ENCODE measurements around the gene PTPN5. TPM values are rescaled to one million over a fixed set of nuclear protein-coding genes. Genes with fewer than 3 reads are reported as not detected.

PTPN5 gene
- polyA plus RNA-seq, 3 donors: not detected

Other genes with a start within 250 kb of the PTPN5 start
- gene UEVLD, start 203.1 kb downstream of the PTPN5 start, polyA plus RNA-seq: 10 to 100 TPM in 2 of 3 donors, 1 to 10 TPM in 1; 8.0 to 15.5 (median 11.7) TPM
- under 1 TPM in 1 of 3 donors, not detected in 2; 0.43 TPM for gene MISFA, start 192.0 kb downstream of the PTPN5 start, polyA plus RNA-seq
- gene SPTY2D1, start 157.5 kb downstream of the PTPN5 start, polyA plus RNA-seq: 10 to 100 TPM in 2 of 3 donors, 1 to 10 TPM in 1; 8.4 to 14.9 (median 11.8) TPM
- 1 to 10 TPM; 1.3 to 4.3 (median 3.5) TPM for gene TMEM86A, start 93.0 kb downstream of the PTPN5 start, polyA plus RNA-seq
- gene IGSF22, start 65.6 kb downstream of the PTPN5 start, polyA plus RNA-seq: not detected
- gene MRGPRX1, start 147.6 kb upstream of the PTPN5 start, polyA plus RNA-seq: not detected